ENCODE results near the gene HAPLN2.

HAPLN2 gene

DNA sequence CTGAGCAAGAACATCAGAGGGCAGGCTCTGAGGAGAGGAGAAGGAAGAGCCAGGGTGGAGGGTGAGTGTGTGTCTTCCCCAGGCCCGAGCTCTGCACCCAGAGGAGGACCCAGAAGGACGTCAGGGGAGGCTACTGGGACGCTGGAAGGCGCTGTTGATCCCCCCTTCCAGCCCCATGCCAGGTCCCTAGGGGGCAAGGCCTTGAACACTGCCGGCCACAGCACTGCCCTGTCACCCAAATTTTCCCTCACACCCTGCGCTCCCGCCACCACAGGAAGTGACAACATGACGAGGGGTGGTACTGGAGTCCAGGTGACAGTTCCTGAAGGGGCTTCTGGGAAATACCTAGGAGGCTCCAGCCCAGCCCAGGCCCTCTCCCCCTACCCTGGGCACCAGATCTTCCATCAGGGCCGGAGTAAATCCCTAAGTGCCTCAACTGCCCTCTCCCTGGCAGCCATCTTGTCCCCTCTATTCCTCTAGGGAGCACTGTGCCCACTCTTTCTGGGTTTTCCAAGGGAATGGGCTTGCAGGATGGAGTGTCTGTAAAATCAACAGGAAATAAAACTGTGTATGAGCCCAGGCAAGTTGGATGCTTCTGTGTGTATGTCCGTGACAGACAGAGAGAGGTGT, 39.8 kb downstream of the HAPLN2 start:
- peak overlapping the region in 2 of 3 experiments; percentile 78 to 92 for H3K4me3 Mint-ChIP-seq
- H3K9me3 Mint-ChIP-seq = no peaks in the 10 kb centered on the region
- peak overlapping the region; percentile 19 to 93 (median 59) for H3K27ac Mint-ChIP-seq
- TF ChIP-seq, protein P1, sequence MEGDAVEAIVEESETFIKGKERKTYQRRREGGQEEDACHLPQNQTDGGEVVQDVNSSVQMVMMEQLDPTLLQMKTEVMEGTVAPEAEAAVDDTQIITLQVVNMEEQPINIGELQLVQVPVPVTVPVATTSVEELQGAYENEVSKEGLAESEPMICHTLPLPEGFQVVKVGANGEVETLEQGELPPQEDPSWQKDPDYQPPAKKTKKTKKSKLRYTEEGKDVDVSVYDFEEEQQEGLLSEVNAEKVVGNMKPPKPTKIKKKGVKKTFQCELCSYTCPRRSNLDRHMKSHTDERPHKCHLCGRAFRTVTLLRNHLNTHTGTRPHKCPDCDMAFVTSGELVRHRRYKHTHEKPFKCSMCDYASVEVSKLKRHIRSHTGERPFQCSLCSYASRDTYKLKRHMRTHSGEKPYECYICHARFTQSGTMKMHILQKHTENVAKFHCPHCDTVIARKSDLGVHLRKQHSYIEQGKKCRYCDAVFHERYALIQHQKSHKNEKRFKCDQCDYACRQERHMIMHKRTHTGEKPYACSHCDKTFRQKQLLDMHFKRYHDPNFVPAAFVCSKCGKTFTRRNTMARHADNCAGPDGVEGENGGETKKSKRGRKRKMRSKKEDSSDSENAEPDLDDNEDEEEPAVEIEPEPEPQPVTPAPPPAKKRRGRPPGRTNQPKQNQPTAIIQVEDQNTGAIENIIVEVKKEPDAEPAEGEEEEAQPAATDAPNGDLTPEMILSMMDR (IDR thresholded peaks at IDR 0.05; ENCODE audit: unreplicated experiment in 3 of 3) = no peak
- H3K27me3 Mint-ChIP-seq (ENCODE audit: low read depth) = peaks cover 54% of the 10 kb centered on the region
- peaks cover 57% of the 10 kb centered on the region for H3K4me1 Mint-ChIP-seq
- no peaks in the 10 kb centered on the region for H3K36me3 Mint-ChIP-seq (ENCODE audit: low read depth)

DNA sequence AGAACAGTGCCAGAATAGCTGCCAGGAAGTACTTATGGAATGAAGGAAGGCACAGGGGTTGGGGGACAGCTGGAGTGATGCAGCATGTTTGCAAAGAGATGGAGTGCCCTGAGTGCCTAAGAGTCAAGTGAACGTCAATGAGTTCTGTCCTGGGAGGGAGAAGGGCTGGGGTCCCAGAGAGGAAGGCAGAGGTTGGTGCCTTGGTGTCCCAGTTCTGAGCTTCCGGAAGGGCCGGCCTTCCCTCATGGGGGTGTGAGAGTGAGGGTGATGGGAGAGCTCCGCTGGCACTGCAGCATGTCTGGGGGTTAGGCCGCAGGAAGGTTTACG, 40.4 kb downstream of the HAPLN2 start:
- no peaks in the 10 kb centered on the region for H3K36me3 Mint-ChIP-seq (ENCODE audit: low read depth)
- H3K4me1 Mint-ChIP-seq = peaks cover 62% of the 10 kb centered on the region
- H3K4me3 Mint-ChIP-seq = peak overlapping the region; percentile 71 to 92 (median 78)
- no peaks in the 10 kb centered on the region for H3K9me3 Mint-ChIP-seq
- H3K27me3 Mint-ChIP-seq (ENCODE audit: low read depth) = peaks cover 48% of the 10 kb centered on the region
- H3K27ac Mint-ChIP-seq = peak overlapping the region; percentile 19 to 93 (median 59)
- TF ChIP-seq, protein P1 (IDR thresholded peaks at IDR 0.05; ENCODE audit: unreplicated experiment in 3 of 3) = no peak

DNA sequence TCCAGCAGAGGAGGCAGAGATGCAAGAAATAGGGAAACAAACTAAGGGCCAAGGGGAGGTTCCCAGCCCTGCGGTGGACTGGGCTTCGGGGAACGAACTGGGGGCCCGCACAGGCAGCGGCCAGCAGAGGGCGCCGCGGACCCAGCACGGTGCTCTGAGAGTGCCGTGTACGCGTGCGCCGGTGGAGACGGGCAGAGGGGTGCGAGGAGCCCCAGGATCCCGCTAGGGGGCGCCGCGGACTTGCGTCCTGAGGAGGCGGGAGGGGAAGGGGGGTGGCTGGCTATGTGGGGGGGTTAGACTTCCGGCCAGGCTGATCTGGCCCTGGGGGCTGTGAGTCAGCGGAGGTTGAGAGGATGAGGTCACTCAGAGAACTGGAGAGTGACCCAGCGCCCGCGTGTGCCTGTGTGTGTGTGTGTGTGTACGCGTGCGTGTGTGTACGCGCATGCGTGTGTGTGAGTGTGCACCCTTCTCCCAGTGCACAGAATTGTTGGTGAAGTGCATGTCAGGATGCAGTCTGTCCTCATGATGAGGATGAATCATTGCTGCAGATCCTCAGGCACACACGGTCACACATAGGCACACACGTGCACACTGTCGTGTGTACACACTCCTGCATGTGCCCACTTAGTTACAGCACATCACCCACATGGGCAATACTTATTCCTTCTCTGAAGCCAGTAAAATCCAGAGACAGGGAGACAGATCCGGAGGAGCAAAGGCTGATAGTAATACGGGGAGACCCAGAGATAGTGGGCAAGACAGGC, 41.0 kb downstream of the HAPLN2 start:
- Mint-ChIP-seq H3K4me1 (peaks cover 67% of the 10 kb centered on the region), H3K4me3 (peak overlapping the region; percentile 71 to 92 (median 78)), H3K27ac (peak overlapping the region; percentile 93 to 99 (median 95)), H3K27me3 (ENCODE audit: low read depth) (peaks cover 42% of the 10 kb centered on the region), H3K9me3 (no peaks in the 10 kb centered on the region), H3K36me3 (ENCODE audit: low read depth) (no peaks in the 10 kb centered on the region)
- TF ChIP-seq, protein P1 (IDR thresholded peaks at IDR 0.05; ENCODE audit: unreplicated experiment in 3 of 3) = peak; percentile 98 to 99 (median 98)

DNA sequence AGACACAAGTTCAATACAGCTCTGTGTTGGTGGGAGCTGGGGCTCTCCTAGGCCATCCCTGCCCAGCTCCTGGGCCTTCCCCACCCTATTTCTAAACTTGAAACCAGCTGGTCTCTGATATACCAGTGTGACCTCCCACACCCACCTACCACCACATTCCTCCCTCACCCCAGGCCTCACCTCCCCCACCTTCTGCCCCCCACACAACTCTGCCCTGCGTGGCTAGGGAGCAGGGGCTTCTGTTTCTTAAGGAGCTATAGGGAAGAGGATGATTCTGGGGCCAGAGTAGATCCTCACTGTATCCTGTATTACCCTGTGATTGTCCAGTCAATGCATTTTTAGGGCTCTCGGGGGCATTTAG, 41.5 kb downstream of the HAPLN2 start:
- H3K4me1 Mint-ChIP-seq = peaks cover 73% of the 10 kb centered on the region
- TF ChIP-seq, protein P1 (IDR thresholded peaks at IDR 0.05; ENCODE audit: unreplicated experiment in 3 of 3) = no peak
- no peaks in the 10 kb centered on the region for H3K36me3 Mint-ChIP-seq (ENCODE audit: low read depth)
- peak overlapping the region; percentile 93 to 99 (median 95) for H3K27ac Mint-ChIP-seq
- no peaks in the 10 kb centered on the region for H3K9me3 Mint-ChIP-seq
- H3K27me3 Mint-ChIP-seq (ENCODE audit: low read depth) = peaks cover 37% of the 10 kb centered on the region
- H3K4me3 Mint-ChIP-seq = peak overlapping the region; percentile 49 to 92 (median 78)

DNA sequence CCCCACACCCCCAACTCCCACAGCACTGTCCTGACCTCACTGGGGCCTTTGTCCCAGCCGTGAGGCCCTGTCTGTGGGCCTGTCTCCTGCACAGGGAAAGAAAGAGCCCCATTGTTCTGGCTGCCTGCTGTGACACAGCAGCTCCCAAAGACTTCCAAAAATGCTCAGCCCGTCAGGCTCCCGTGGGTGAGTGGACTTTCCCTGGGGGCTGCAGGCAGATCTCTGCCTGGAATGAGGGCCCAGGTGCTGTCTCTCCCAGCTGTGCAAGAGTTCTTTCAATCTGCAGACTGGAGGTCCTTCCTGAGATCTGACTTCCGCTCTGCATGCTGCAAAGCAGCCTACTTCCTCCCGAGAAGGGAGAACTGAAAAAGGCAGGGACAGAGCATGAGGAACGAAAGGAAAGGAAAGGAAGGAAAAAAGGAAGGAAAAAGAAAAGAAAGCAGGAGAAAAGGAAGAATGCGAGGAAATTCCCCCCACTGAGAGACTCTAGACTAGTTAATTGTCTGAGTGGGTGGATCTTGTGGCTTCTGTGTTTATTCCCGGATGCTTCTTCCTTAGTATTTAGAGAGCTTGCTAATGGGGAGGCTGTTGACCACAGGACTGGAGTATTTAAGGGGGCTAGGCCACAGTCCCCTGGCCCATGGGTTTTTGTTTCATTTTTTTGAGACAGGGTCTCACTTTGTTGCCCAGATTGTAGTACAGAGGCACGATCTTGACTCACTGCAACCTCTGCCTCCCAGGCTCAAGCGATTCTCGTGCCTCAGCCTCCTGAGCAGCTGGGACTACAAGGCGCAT, 43.0 kb downstream of the HAPLN2 start:
- Mint-ChIP-seq H3K36me3 (ENCODE audit: low read depth) (no peaks in the 10 kb centered on the region), H3K4me1 (peaks cover 81% of the 10 kb centered on the region), H3K27ac (peak overlapping the region; percentile 93 to 99 (median 94)), H3K27me3 (ENCODE audit: low read depth) (peaks cover 22% of the 10 kb centered on the region), H3K4me3 (peak overlapping the region in 2 of 3 experiments; percentile 77 to 92), H3K9me3 (no peaks in the 10 kb centered on the region)
- TF ChIP-seq, protein P1 (IDR thresholded peaks at IDR 0.05; ENCODE audit: unreplicated experiment in 3 of 3) = no peak
